Heart right ventricle (tissue), 16 donors: ENCODE results near the gene PTMA. TPM values are rescaled to one million over a fixed set of nuclear protein-coding genes. Genes with fewer than 3 reads are reported as not detected.

Experiments
- ATAC-seq, 8 donors: fragments of 200-7000 bp; cut with Tn5 transposase; one replicate each; pipeline ENCODE4 v1.9.1; 2020; ENCODE audit warnings: mild to moderate bottlenecking in 8 of 8, moderate library complexity in 8 of 8, moderate number of reproducible peaks in 1 of 8
- DNase-seq, 2 donors: peaks; one replicate each; pipeline ENCODE4 v3.0.0-alpha.2; 2020
- H3K27ac ChIP-seq, 10 donors: fragments of 200-600 bp; sonication (generic) in 2 of 10; one replicate each; pipeline versions ENCODE4 v1.5.0 to v1.8.0; 2020 to 2022; ENCODE audit warnings: mild to moderate bottlenecking in 3 of 10
- H3K27me3 ChIP-seq, 7 donors: fragments of 200-600 bp; one replicate each; pipeline ENCODE4 v1.8.0; 2021 to 2022; ENCODE audit warnings: mild to moderate bottlenecking in 2 of 7
- H3K36me3 ChIP-seq, 9 donors: fragments of 200-600 bp; sonication (generic) in 1 of 9; one replicate each; pipeline versions ENCODE4 v1.5.0 to v1.8.0; 2020 to 2022; ENCODE audit warnings: mild to moderate bottlenecking in 2 of 9
- H3K4me1 ChIP-seq, 9 donors: fragments of 200-600 bp; sonication (generic) in 1 of 9; one replicate each; pipeline versions ENCODE4 v1.5.0 to v1.8.0; 2020 to 2022; ENCODE audit warnings: mild to moderate bottlenecking in 4 of 9
- H3K4me3 ChIP-seq, 10 donors: fragments of 200-600 bp; sonication (generic) in 2 of 10; one replicate each; pipeline versions ENCODE4 v1.5.0 to v1.8.0; 2020 to 2022; ENCODE audit warnings: mild to moderate bottlenecking in 7 of 10, moderate library complexity in 2 of 10
- H3K9me3 ChIP-seq, 11 donors: fragments of 200-600 bp in 10 of 11; sonication (generic) in 2 of 11; one replicate each; pipeline versions ENCODE4 v1.5.0 to v1.8.0; 2013 to 2022; ENCODE audit warnings: mild to moderate bottlenecking in 2 of 11, control low read depth in 1 of 11, moderate library complexity in 1 of 11
- WGBS, 2 donors: extraction: QIAGEN DNeasy Blood & Tissue Kit; methylation state at CpG; one replicate each; pipeline ENCODE4 v1.1.7; 2013; ENCODE audit warnings: inconsistent platforms in 1 of 2; 5-methylcytosine and 5-hydroxymethylcytosine counted together
- intact Hi-C, 10 donors: fragments of 100-400 bp; cut with DNase I; formaldehyde crosslinking; loops; one replicate each; pipeline versions ENCODE4 v1.11.1 to v1.14.2; 2022
- polyA plus RNA-seq, 2 donors: library from polyadenylated mRNA; stranded (reverse); fragments of 200-250 nt; gene quantifications; one replicate each; pipeline ENCODE4 v1.2.3, GENCODE V29; 2013
- total RNA-seq, 10 donors: library from RNA; stranded (reverse); fragmentation: NEBNext Ultra II Directional in 3 of 10; extraction: Animal tissue kit (Norgen Biotek cat#: 25700) in 3 of 10; gene quantifications; one replicate each; pipeline versions ENCODE4 v1.2.1 to v1.2.4, GENCODE V29; 2021 to 2023
- TF ChIP-seq, protein P1 (sequence below), 9 donors: fragments of 200-600 bp; sonication (generic) in 2 of 9; IDR thresholded peaks; one replicate each; pipeline versions ENCODE4 v1.5.0 to v1.8.0; 2021 to 2022; ENCODE audit warnings: antibody characterized with exemption in 9 of 9, mild to moderate bottlenecking in 5 of 9, moderate library complexity in 1 of 9
- donor health status: Arrhythmogenic right ventricular cardiomyopathy.
- donor health status: ischemic (EF 13 %, LVEDD 7.1; RV severe dilation, severe dysfunction).
- donor health status: healthy with polysubstance abuse.
- donor health status: DM: no; HTN: yes; CAD: no.
- donor health status: DM: no; HTN: no; CAD: no.
- donor health status: ischemic (EF 25% LVEDD 6.9; RV normal size, moderate dysfunction).
- donor health status: ischemic (EF 25% LVEDD 5.7; RV mildly dilated, moderate dysfunction).
- donor health status: healthy.
- donor health status: DM: yes; HTN: yes; CAD: no.
- donor health status: Ischemic cardiomyopathy.
- donor health status: ischemic (EF 35%, LVEDD 5.7; RV mildly dilated, moderate dysfunction).
- donor health status: nonischemic (EF 11% LVEDD 7.7; RV severe dilation, severe dysfunction).
- donor health status: DM: yes; HTN: yes; CAD: no.
- donor health status: PGD.
- donor health status: ischemic (EF 29% LVEDD 5.4; RV normal size, mild dysfunction).
- donor health status: nonischemic (EF 23%, LVEDD 6.1; RV moderate dilation, normal function).

PTMA gene
- total and polyA plus RNA-seq, 12 donors, result 133 to 626 (median 181) TPM

DNA sequence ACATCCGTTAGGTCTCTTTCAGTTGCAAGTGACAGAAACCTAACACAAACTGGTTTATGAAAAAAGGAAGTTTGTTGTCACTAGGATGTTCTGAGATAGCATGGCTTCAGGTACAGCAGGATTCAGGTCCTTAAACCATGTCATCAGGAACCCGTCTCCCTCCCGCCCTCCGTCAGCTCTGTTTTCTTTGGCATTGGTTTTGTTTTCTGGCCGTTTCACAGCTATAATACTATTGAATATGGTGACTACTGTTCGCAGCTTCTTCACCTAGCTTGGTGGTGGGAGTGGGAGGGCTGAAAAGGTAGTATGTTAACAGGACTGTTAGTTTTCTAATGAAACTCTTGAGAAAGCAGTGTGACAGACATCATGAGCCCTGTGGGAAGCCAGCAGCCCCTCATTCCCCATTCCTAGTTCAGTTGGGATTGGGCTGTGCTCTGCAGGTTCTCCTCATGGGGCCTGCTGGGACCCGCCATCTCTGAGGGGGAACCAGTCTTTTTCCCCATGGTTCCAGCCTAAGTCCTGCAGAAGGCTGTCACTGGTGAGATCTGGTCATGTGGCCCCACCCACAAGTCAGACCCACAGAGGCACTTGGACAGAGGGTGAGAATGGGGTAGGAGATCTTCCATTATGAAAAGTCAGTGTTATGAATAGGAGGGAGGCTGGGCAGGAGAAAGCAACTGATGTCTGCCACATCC, 12.1 kb downstream of the PTMA start:
- Histone ChIP-seq H3K27me3 (no peaks in the 10 kb centered on the region), H3K27ac (no peak overlapping the region), H3K4me1 (peaks cover 0 to 24% (median 12%) of the 10 kb centered on the region in 9 donors), H3K9me3 (no peaks in the 10 kb centered on the region), H3K36me3 (no peaks in the 10 kb centered on the region), H3K4me3 (no peak overlapping the region)
- TF ChIP-seq, protein P1, sequence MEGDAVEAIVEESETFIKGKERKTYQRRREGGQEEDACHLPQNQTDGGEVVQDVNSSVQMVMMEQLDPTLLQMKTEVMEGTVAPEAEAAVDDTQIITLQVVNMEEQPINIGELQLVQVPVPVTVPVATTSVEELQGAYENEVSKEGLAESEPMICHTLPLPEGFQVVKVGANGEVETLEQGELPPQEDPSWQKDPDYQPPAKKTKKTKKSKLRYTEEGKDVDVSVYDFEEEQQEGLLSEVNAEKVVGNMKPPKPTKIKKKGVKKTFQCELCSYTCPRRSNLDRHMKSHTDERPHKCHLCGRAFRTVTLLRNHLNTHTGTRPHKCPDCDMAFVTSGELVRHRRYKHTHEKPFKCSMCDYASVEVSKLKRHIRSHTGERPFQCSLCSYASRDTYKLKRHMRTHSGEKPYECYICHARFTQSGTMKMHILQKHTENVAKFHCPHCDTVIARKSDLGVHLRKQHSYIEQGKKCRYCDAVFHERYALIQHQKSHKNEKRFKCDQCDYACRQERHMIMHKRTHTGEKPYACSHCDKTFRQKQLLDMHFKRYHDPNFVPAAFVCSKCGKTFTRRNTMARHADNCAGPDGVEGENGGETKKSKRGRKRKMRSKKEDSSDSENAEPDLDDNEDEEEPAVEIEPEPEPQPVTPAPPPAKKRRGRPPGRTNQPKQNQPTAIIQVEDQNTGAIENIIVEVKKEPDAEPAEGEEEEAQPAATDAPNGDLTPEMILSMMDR (IDR thresholded peaks at IDR 0.05), result no peak
- intact Hi-C loops, result loop anchor here in 1 of 10 donors (10.0 kb wide), 1 partner anchor 206 kb away; no protein-coding TSS in a partner anchor
- WGBS, 2 donors, result 79 to 84% methylated on average over 7 of the region's 7 CpGs
- DNase-seq (no peak), ATAC-seq (no peak)

GRCh38 chr2:231720987-231721966, 13.0 kb downstream of the PTMA start:
- Histone ChIP-seq H3K4me1 (peaks cover 0 to 18% (median 11%) of the 10 kb centered on the region in 9 donors), H3K9me3 (no peaks in the 10 kb centered on the region), H3K27me3 (no peaks in the 10 kb centered on the region), H3K27ac (no peak overlapping the region), H3K36me3 (no peaks in the 10 kb centered on the region), H3K4me3 (no peak overlapping the region)
- ATAC-seq, result no peak
- WGBS, 2 donors, result 86 to 91% methylated on average over 8 of the region's 8 CpGs
- intact Hi-C loops, result loop anchor here in 1 of 10 donors (10.0 kb wide), 1 partner anchor 206 kb away; no protein-coding TSS in a partner anchor
- DNase-seq, result no peak
- TF ChIP-seq, protein P1 (IDR thresholded peaks at IDR 0.05), result no peak

- WGBS, 2 donors, result 89 to 95% methylated on average over 8 of the region's 8 CpGs
- Histone ChIP-seq H3K9me3 (no peaks in the 10 kb centered on the region), H3K27me3 (no peaks in the 10 kb centered on the region), H3K36me3 (no peaks in the 10 kb centered on the region), H3K4me1 (peaks cover 0 to 6% (median 0%) of the 10 kb centered on the region in 9 donors), H3K4me3 (no peak overlapping the region), H3K27ac (no peak overlapping the region)
- ATAC-seq, result no peak
- intact Hi-C loops, result loop anchor here in 1 of 10 donors (10.0 kb wide), 1 partner anchor 208 kb away; no protein-coding TSS in a partner anchor
- TF ChIP-seq, protein P1 (IDR thresholded peaks at IDR 0.05), result no peak
- no peak for DNase-seq
Observed at GRCh38 chr2:231722721-231723307, 14.5 kb downstream of the PTMA start.

GRCh38 chr2:231725476-231725875, 17.2 kb downstream of the PTMA start:
- DNase-seq (no peak), ATAC-seq (no peak)
- no peaks in the 10 kb centered on the region for H3K9me3 ChIP-seq
- H3K27ac ChIP-seq, result no peak overlapping the region
- H3K4me3 ChIP-seq, result no peak overlapping the region
- intact Hi-C loops, result loop anchor here in 1 of 10 donors (10.0 kb wide), 1 partner anchor 211 kb away; no protein-coding TSS in a partner anchor
- H3K27me3 ChIP-seq, result no peaks in the 10 kb centered on the region
- H3K4me1 ChIP-seq, result no peaks in the 10 kb centered on the region
- WGBS, 2 donors, result 89% methylated on average over 10 of the region's 10 CpGs
- peaks cover 0 to 9% (median 0%) of the 10 kb centered on the region in 9 donors for H3K36me3 ChIP-seq
- TF ChIP-seq, protein P1 (IDR thresholded peaks at IDR 0.05), result no peak
